SK-N-SH (cell line): ENCODE results near the gene AMPH. TPM values are rescaled to one million over a fixed set of nuclear protein-coding genes. Genes with fewer than 3 reads are reported as not detected.
A peak's percentile ranks its signal among the peaks of the same experiment; 100 is the strongest.

Source experiments
- CTCF ChIA-PET: fragments of 300-600, 350-600 bp; formaldehyde crosslinking; extraction: SDS; loops from one replicate; lab custom pipeline; 2021; lab: Yijun Ruan, JAX
- POLR2A ChIA-PET: fragments of 350-600 bp; sonication (Branson Sonifier 250); formaldehyde crosslinking; extraction: SDS; loops from one replicate; lab custom pipeline; 2020; ENCODE audit warnings: antibody characterized with exemption, inconsistent platforms; lab: Yijun Ruan, JAX
- DNase-seq: peaks from one replicate; pipeline ENCODE4 v3.0.0; 2012
- H2AFZ ChIP-seq: fragments of 200-600 bp; sonication (generic); 2 replicates; pipeline ENCODE4 v1.8.1; 2016; ENCODE audit warnings: antibody characterized with exemption, mild to moderate bottlenecking, low read depth
- H3F3A ChIP-seq: fragments of 200-600 bp; sonication (generic); replicated peaks from 2 replicates; pipeline ENCODE3; 2016; ENCODE audit warnings: antibody characterized with exemption, mild to moderate bottlenecking; ENCODE audit not compliant: insufficient read depth
- H3K27ac ChIP-seq, 2 experiments: fragments of 200-500 bp in 1 of 2; fragments of 200-600 bp in 1 of 2; sonication (Bioruptor generic) in 1 of 2; sonication (generic), shearing (Covaris generic) in 1 of 2; 2 replicates each; pipeline versions ENCODE4 v1.5.1 to v1.6.1; 2014 to 2016; ENCODE audit warnings: low read depth in 2 of 2, inconsistent platforms in 1 of 2, low read length in 1 of 2, mild to moderate bottlenecking in 1 of 2, mixed read lengths in 1 of 2
- H3K27me3 ChIP-seq: fragments of 200-600 bp; sonication (generic), shearing (Covaris generic); 2 replicates; pipeline ENCODE4 v1.6.1; 2016; ENCODE audit warnings: mixed run types; ENCODE audit not compliant: insufficient read depth
- H3K36me3 ChIP-seq, 2 experiments: fragments of 200-500 bp in 1 of 2; fragments of 200-600 bp in 1 of 2; sonication (Bioruptor generic) in 1 of 2; sonication (generic) in 1 of 2; replicated peaks in 1 of 2; 2 replicates each; pipeline versions ENCODE3 to v1.5.1; 2014 to 2016; ENCODE audit warnings: low read length in 1 of 2, mild to moderate bottlenecking in 1 of 2; ENCODE audit not compliant: insufficient read depth in 2 of 2, control insufficient read depth in 1 of 2
- H3K4me1 ChIP-seq, 2 experiments: fragments of 200-500 bp in 1 of 2; fragments of 200-600 bp in 1 of 2; sonication (Bioruptor generic) in 1 of 2; sonication (generic), shearing (Covaris generic) in 1 of 2; 2 replicates each; pipeline versions ENCODE4 v1.5.1 to v1.6.1; 2014 to 2016; ENCODE audit warnings: low read depth in 1 of 2, low read length in 1 of 2, mixed run types in 1 of 2; ENCODE audit not compliant: insufficient read depth in 2 of 2, control insufficient read depth in 1 of 2
- H3K4me2 ChIP-seq: fragments of 200-600 bp; sonication (generic), shearing (Covaris generic); 2 replicates; pipeline ENCODE4 v1.6.1; 2017; ENCODE audit warnings: mixed run types
- H3K4me3 ChIP-seq, 2 experiments: fragments of 200-500 bp in 1 of 2; fragments of 200-600 bp in 1 of 2; sonication (Bioruptor generic) in 1 of 2; sonication (generic), shearing (Covaris generic) in 1 of 2; 2 replicates each; pipeline versions ENCODE4 v1.5.1 to v1.8.1; 2014 to 2016; ENCODE audit warnings: low read depth in 2 of 2, inconsistent platforms in 1 of 2, low read length in 1 of 2, mild to moderate bottlenecking in 1 of 2, mixed read lengths in 1 of 2, moderate library complexity in 1 of 2
- H3K79me2 ChIP-seq: fragments of 200-600 bp; sonication (generic); 2 replicates; pipeline ENCODE4 v1.8.1; 2017; ENCODE audit warnings: mild to moderate bottlenecking; ENCODE audit not compliant: insufficient read depth
- H3K9ac ChIP-seq: fragments of 200-600 bp; sonication (generic); 2 replicates; pipeline ENCODE4 v1.6.1; 2017; ENCODE audit warnings: mixed run types
- H3K9me2 ChIP-seq: fragments of 200-600 bp; sonication (generic); 2 replicates; pipeline ENCODE4 v1.6.1; 2017; ENCODE audit warnings: mixed run types
- H3K9me3 ChIP-seq: fragments of 200-600 bp; sonication (generic); 2 replicates; pipeline ENCODE4 v1.6.1; 2017; ENCODE audit warnings: mixed run types, mild to moderate bottlenecking, moderate library complexity
- H4K20me1 ChIP-seq: fragments of 200-600 bp; sonication (generic); 2 replicates; pipeline ENCODE4 v1.6.1; 2017; ENCODE audit warnings: mild to moderate bottlenecking, mixed run types; ENCODE audit not compliant: insufficient read depth
- CHD2 ChIP-seq: fragments of 150-350 bp; IDR thresholded peaks from 2 replicates; pipeline ENCODE4 v1.6.1; 2018; ENCODE audit warnings: low read length; ENCODE audit not compliant: partially characterized antibody
- CTCF ChIP-seq: fragments of 200-600 bp; sonication (generic); IDR thresholded peaks from 2 replicates; pipeline ENCODE4 v1.6.1; 2017; ENCODE audit warnings: antibody characterized with exemption, mild to moderate bottlenecking, moderate library complexity
- ELF1 ChIP-seq: IDR thresholded peaks from 2 replicates; pipeline ENCODE4 v1.4.0; 2012
- EZH2phosphoT487 ChIP-seq: fragments of 200-600 bp; sonication (generic); IDR thresholded peaks from 2 replicates; pipeline ENCODE4 v1.6.1; 2017; ENCODE audit warnings: low read depth, mixed run types, mild to moderate bottlenecking, antibody characterized with exemption, moderate library complexity, borderline replicate concordance
- FOXM1 ChIP-seq: IDR thresholded peaks from 2 replicates; pipeline ENCODE4 v1.4.0; 2012; ENCODE audit warnings: low read depth, mild to moderate bottlenecking
- GATA2 ChIP-seq: sonication (generic); formaldehyde crosslinking; IDR thresholded peaks from 2 replicates; pipeline ENCODE4 v1.5.0; 2020; ENCODE audit warnings: mild to moderate bottlenecking, missing genetic modification reagents
- JUND ChIP-seq: IDR thresholded peaks from 2 replicates; pipeline ENCODE4 v1.4.0; 2012
- NFIC ChIP-seq: IDR thresholded peaks from 2 replicates; pipeline ENCODE4 v1.4.0; 2012; ENCODE audit warnings: borderline replicate concordance
- PBX3 ChIP-seq: IDR thresholded peaks from 2 replicates; pipeline ENCODE4; 2012
- POLR2AphosphoS5 ChIP-seq: IDR thresholded peaks from 2 replicates; pipeline ENCODE4 v1.6.1; 2012; ENCODE audit warnings: low read depth, low read length
- RAD21 ChIP-seq: IDR thresholded peaks from 2 replicates; pipeline ENCODE4 v1.6.1; 2012; ENCODE audit warnings: mild to moderate bottlenecking, low read length
- RCOR1 ChIP-seq: fragments of 150-350 bp; IDR thresholded peaks from 2 replicates; pipeline ENCODE4 v1.6.1; 2017; ENCODE audit warnings: antibody characterized with exemption, low read length
- RFX5 ChIP-seq: IDR thresholded peaks from 2 replicates; pipeline ENCODE4 v1.6.1; 2012; ENCODE audit warnings: mild to moderate bottlenecking, improper control_type of control experiment, low read length
- RXRA ChIP-seq: IDR thresholded peaks from 2 replicates; pipeline ENCODE4 v1.4.0; 2012; ENCODE audit warnings: low read depth, mild to moderate bottlenecking, borderline replicate concordance
- SMC3 ChIP-seq: IDR thresholded peaks from 2 replicates; pipeline ENCODE4 v1.6.1; 2012; ENCODE audit warnings: low read depth, low read length, improper control_type of control experiment
- TAF1 ChIP-seq: IDR thresholded peaks from 2 replicates; pipeline ENCODE4 v1.6.1; 2012; ENCODE audit warnings: low read depth, mild to moderate bottlenecking, low read length, moderate library complexity, borderline replicate concordance
- TEAD4 ChIP-seq: IDR thresholded peaks from 2 replicates; pipeline ENCODE4 v1.4.0; 2012; ENCODE audit warnings: mild to moderate bottlenecking, borderline replicate concordance; ENCODE audit not compliant: insufficient read depth
- YY1 ChIP-seq: IDR thresholded peaks from 2 replicates; pipeline ENCODE4 v1.4.0; 2012; ENCODE audit warnings: low read depth, mild to moderate bottlenecking
- ZBTB33 ChIP-seq: IDR thresholded peaks from 2 replicates; pipeline ENCODE4 v1.4.0; 2012; ENCODE audit warnings: low read depth, borderline replicate concordance
- whole genome bisulfite sequencing: methylation state at CpG from one replicate; pipeline ENCODE4 v1.1.6; 2017; ENCODE audit warnings: low lambda C conversion rate; 5-methylcytosine and 5-hydroxymethylcytosine counted together
- polyA plus RNA-seq, 3 experiments: library from polyadenylated mRNA; depleted of rRNA; stranded (reverse); fragments of >200 nt; gene quantifications; 2 replicates each; pipeline ENCODE4 v1.2.3, GENCODE V29; 2012
- TF ChIP-seq, protein P1 (sequence below): fragments of 150-350 bp; IDR thresholded peaks from 2 replicates; pipeline ENCODE4 v1.6.1; 2017; ENCODE audit warnings: antibody characterized with exemption, low read length, low read depth, borderline replicate concordance
- TF ChIP-seq, protein P2 (sequence below): IDR thresholded peaks from 2 replicates; pipeline ENCODE4 v1.4.0; 2012; ENCODE audit warnings: low read depth

The AMPH gene
- polyA plus RNA-seq, 1 of the 3 experiments (the other 2 are of a cell fraction): 0.08 TPM

GRCh38 chr7:38374507-38374906 lies 256.7 kb downstream of the AMPH start:
- Histone ChIP-seq H4K20me1 (no peaks in the 10 kb centered on the region), H3F3A (no peaks in the 10 kb centered on the region), H3K27ac (no peak overlapping the region)
- POLR2A ChIA-PET: no interaction called here
- 43% methylated on average over 6 of the region's 6 CpGs for whole genome bisulfite sequencing
- TF ChIP-seq TEAD4 (no peak), RFX5 (no peak), CTCF (peak; percentile 90), RAD21 (peak; percentile 71), SMC3 (no peak), GATA2 (CRISPR knock-in tag) (no peak)
- TF ChIP-seq, protein P1, sequence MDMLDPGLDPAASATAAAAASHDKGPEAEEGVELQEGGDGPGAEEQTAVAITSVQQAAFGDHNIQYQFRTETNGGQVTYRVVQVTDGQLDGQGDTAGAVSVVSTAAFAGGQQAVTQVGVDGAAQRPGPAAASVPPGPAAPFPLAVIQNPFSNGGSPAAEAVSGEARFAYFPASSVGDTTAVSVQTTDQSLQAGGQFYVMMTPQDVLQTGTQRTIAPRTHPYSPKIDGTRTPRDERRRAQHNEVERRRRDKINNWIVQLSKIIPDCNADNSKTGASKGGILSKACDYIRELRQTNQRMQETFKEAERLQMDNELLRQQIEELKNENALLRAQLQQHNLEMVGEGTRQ: no peak
- TF ChIP-seq, all 33 proteins: peak for 2
- Histone ChIP-seq H3K36me3 (no peaks in the 10 kb centered on the region), H3K9me3 (no peaks in the 10 kb centered on the region), H3K27me3 (no peaks in the 10 kb centered on the region; the same call in 1 of the 2 replicates), H3K4me3 (no peak overlapping the region), H3K4me2 (no peak overlapping the region), H3K4me1 (peaks cover 0 to 9% of the 10 kb centered on the region in 2 experiments; a peak in 2 of 4 replicates), H3K9me2 (no peaks in the 10 kb centered on the region), H2AFZ (no peak overlapping the region), H3K79me2 (no peaks in the 10 kb centered on the region), H3K9ac (no peak overlapping the region)
- CTCF ChIA-PET: interaction anchor here (0.6 to 6.3 kb wide), 49 partner anchors 9 to 1168 kb away, joined by 3 to 31 read pairs (median 4); partner anchors contain the start of gene SFRP4
- peak; percentile 59 for DNase-seq

DNA sequence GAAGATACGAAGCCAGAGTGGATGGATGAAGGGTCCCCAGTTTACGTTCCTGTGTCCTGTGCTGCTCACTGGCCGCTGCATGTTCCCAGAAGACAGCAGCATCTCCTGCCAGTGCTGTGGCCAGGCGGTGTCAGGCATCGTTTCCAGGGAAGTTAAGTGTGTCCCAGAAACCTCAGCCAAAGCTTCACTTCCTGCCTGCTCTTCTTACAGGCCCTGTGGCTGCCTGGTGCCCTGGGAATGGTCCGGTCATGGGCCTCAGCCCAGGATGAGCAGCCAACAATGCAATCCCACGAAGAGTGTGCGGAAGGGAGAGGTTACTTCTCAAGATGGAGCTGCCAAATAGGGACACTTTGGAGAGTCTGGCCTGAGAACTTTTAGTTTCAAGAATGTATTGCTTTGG lies 258.0 kb downstream of the AMPH start:
- H3K9me3 ChIP-seq: no peaks in the 10 kb centered on the region
- no peak for DNase-seq
- WGBS: 70% methylated on average over 8 of the region's 8 CpGs
- H3K4me2 ChIP-seq: no peak overlapping the region
- ChIA-PET POLR2A (no interaction called here), CTCF (interaction anchor here (0.7 to 6.3 kb wide), 13 partner anchors 11 to 1139 kb away, joined by 3 to 29 read pairs (median 11); partner anchors contain the start of gene SFRP4)
- H3K27ac ChIP-seq: no peak overlapping the region
- H3F3A ChIP-seq: no peaks in the 10 kb centered on the region
- H3K79me2 ChIP-seq: no peaks in the 10 kb centered on the region
- no peaks in the 10 kb centered on the region for H4K20me1 ChIP-seq
- H3K27me3 ChIP-seq: no peaks in the 10 kb centered on the region; the same call in 1 of the 2 replicates
- H3K4me3 ChIP-seq: no peak overlapping the region
- H3K9me2 ChIP-seq: no peaks in the 10 kb centered on the region
- peaks cover 0 to 12% of the 10 kb centered on the region in 2 experiments; a peak in 2 of 4 replicates for H3K4me1 ChIP-seq
- H3K36me3 ChIP-seq: no peaks in the 10 kb centered on the region
- no peak overlapping the region for H3K9ac ChIP-seq
- H2AFZ ChIP-seq: no peak overlapping the region
- no peak for TF ChIP-seq YY1
- no peak for TF ChIP-seq TEAD4
- no peak for TF ChIP-seq CTCF
- TF ChIP-seq, protein P2, sequence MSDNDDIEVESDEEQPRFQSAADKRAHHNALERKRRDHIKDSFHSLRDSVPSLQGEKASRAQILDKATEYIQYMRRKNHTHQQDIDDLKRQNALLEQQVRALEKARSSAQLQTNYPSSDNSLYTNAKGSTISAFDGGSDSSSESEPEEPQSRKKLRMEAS: no peak
- TF ChIP-seq ELF1: no peak
- no peak for TF ChIP-seq ZBTB33
- TF ChIP-seq RXRA: no peak
- TF ChIP-seq FOXM1: no peak
- TF ChIP-seq PBX3: no peak
- no peak for TF ChIP-seq JUND
- no peak for TF ChIP-seq CHD2
- TF ChIP-seq EZH2phosphoT487: no peak
- no peak for TF ChIP-seq NFIC
- TF ChIP-seq POLR2AphosphoS5: no peak
- no peak for TF ChIP-seq TAF1
- no peak for TF ChIP-seq RCOR1
